HG02678 (cell line): ENCODE measurements around the gene DMD.

Source experiments
- ATAC-seq: cut with Tn5 transposase; IDR thresholded peaks from one replicate; pipeline ENCODE4 v1.9.1; 2021; ENCODE audit warnings: mild to moderate bottlenecking, moderate library complexity; ENCODE audit not compliant: unreplicated experiment

DMD gene

GRCh38 chrX:31796624-31797023 lies 1414.7 kb downstream of the DMD start:
- no peak for ATAC-seq

- ATAC-seq: no peak
Observed at GRCh38 chrX:31747411-31747810, 1463.9 kb downstream of the DMD start.

GRCh38 chrX:31743004-31743403 lies 1468.3 kb downstream of the DMD start:
- no peak for ATAC-seq

- no peak for ATAC-seq
Observed at GRCh38 chrX:31717474-31717873, 1493.9 kb downstream of the DMD start.

- ATAC-seq: no peak
Observed at GRCh38 chrX:31715675-31716074, 1495.7 kb downstream of the DMD start.

- no peak for ATAC-seq
Observed at GRCh38 chrX:31714797-31715196, 1496.6 kb downstream of the DMD start.

GRCh38 chrX:31713120-31713519 lies 1498.2 kb downstream of the DMD start:
- no peak for ATAC-seq

GRCh38 chrX:31711166-31711565 lies 1500.2 kb downstream of the DMD start:
- no peak for ATAC-seq

GRCh38 chrX:31708116-31708515 lies 1503.2 kb downstream of the DMD start:
- ATAC-seq: no peak

GRCh38 chrX:31706466-31706865 lies 1504.9 kb downstream of the DMD start:
- ATAC-seq: no peak

- no peak for ATAC-seq
Observed at GRCh38 chrX:31705816-31706215, 1505.5 kb downstream of the DMD start.

GRCh38 chrX:31704938-31705337 lies 1506.4 kb downstream of the DMD start:
- no peak for ATAC-seq

GRCh38 chrX:31702222-31702621 lies 1509.1 kb downstream of the DMD start:
- ATAC-seq: no peak

- ATAC-seq: no peak
Observed at GRCh38 chrX:31697294-31697916, 1513.9 kb downstream of the DMD start.

GRCh38 chrX:31679861-31680260 lies 1531.5 kb downstream of the DMD start:
- no peak for ATAC-seq

- no peak for ATAC-seq
Observed at GRCh38 chrX:31670245-31670644, 1541.1 kb downstream of the DMD start.

GRCh38 chrX:31665454-31665853 lies 1545.9 kb downstream of the DMD start:
- ATAC-seq: no peak

- ATAC-seq: no peak
Observed at GRCh38 chrX:31663172-31663571, 1548.2 kb downstream of the DMD start.

- no peak for ATAC-seq
Observed at GRCh38 chrX:31661280-31661810, 1550.0 kb downstream of the DMD start.

- no peak for ATAC-seq
Observed at GRCh38 chrX:31658360-31658759, 1553.0 kb downstream of the DMD start.

- ATAC-seq: no peak
Observed at GRCh38 chrX:31656013-31656412, 1555.3 kb downstream of the DMD start.

GRCh38 chrX:31653422-31653821 lies 1557.9 kb downstream of the DMD start:
- ATAC-seq: no peak

- peak; percentile 45 for ATAC-seq
Observed at GRCh38 chrX:31652650-31653049, 1558.7 kb downstream of the DMD start.
